Fibroblast of lung (primary cell): Measurements from ENCODE around the gene EPB42. TPM values are rescaled to one million over a fixed set of nuclear protein-coding genes. Genes with fewer than 3 reads are reported as not detected.

Source experiments
- DNase-seq, 2 donors: peaks; one replicate each; pipeline versions ENCODE4 v3.0.0 to v3.0.0-alpha.2; 2010; ENCODE audit warnings: low read depth in 2 of 2
- H2AFZ ChIP-seq: 2 replicates; pipeline ENCODE4 v1.5.1; 2012; ENCODE audit warnings: low read length, control low read depth, inconsistent platforms
- H3K27ac ChIP-seq: 2 replicates; pipeline ENCODE4 v1.5.1; 2011; ENCODE audit warnings: low read length, control low read depth; ENCODE audit not compliant: insufficient read depth
- H3K27me3 ChIP-seq: 2 replicates; pipeline ENCODE4 v1.5.1; 2011; ENCODE audit warnings: mild to moderate bottlenecking, low read length; ENCODE audit not compliant: control insufficient read depth, insufficient read depth
- H3K36me3 ChIP-seq: 2 replicates; pipeline ENCODE4 v1.5.1; 2011; ENCODE audit warnings: low read length; ENCODE audit not compliant: control insufficient read depth, insufficient read depth
- H3K4me1 ChIP-seq: 2 replicates; pipeline ENCODE4 v1.5.1; 2011; ENCODE audit warnings: low read length; ENCODE audit not compliant: control insufficient read depth, insufficient read depth; ENCODE audit errors: extremely low read depth
- H3K4me2 ChIP-seq: 2 replicates; pipeline ENCODE4 v1.5.1; 2011; ENCODE audit warnings: low read length, control low read depth; ENCODE audit not compliant: insufficient read depth; ENCODE audit errors: extremely low read depth
- H3K4me3 ChIP-seq, 4 experiments: fragments of 200-600 bp in 1 of 4; sonication (generic) in 1 of 4; replicated peaks in 1 of 4; 2 replicates each; pipeline ENCODE4 v1.5.1; 2011 to 2016; ENCODE audit warnings: low read length in 4 of 4, low read depth in 3 of 4, mild to moderate bottlenecking in 3 of 4, control low read depth in 2 of 4, inconsistent platforms in 1 of 4, mixed read lengths in 1 of 4; ENCODE audit not compliant: insufficient read depth in 1 of 4; ENCODE audit errors: control extremely low read depth in 1 of 4
- H3K79me2 ChIP-seq: 2 replicates; pipeline ENCODE4 v1.5.1; 2012; ENCODE audit warnings: mild to moderate bottlenecking, low read length, inconsistent platforms; ENCODE audit not compliant: control insufficient read depth, insufficient read depth
- H3K9ac ChIP-seq: 2 replicates; pipeline ENCODE4 v1.5.1; 2011; ENCODE audit warnings: mild to moderate bottlenecking, low read length, control low read depth; ENCODE audit not compliant: insufficient read depth
- H3K9me3 ChIP-seq: 2 replicates; pipeline ENCODE4 v1.5.1; 2012; ENCODE audit warnings: low read depth, low read length; ENCODE audit not compliant: control insufficient read depth, insufficient read depth
- H4K20me1 ChIP-seq: 2 replicates; pipeline ENCODE4 v1.5.1; 2011; ENCODE audit warnings: low read length; ENCODE audit not compliant: control insufficient read depth, insufficient read depth; ENCODE audit errors: extremely low read depth
- CTCF ChIP-seq, 2 donors: IDR thresholded peaks in 1 of 2; conservative IDR thresholded peaks in 1 of 2; 1 replicate in 1 of 2; 2 replicates in 1 of 2; pipeline ENCODE4 v1.5.1; 2011 to 2012; ENCODE audit warnings: low read length in 2 of 2, control low read depth in 1 of 2, inconsistent platforms in 1 of 2, low read depth in 1 of 2, mild to moderate bottlenecking in 1 of 2
- EZH2 ChIP-seq: IDR thresholded peaks from 2 replicates; pipeline ENCODE4 v1.5.1; 2012; ENCODE audit warnings: low read length, control low read depth, mild to moderate bottlenecking; ENCODE audit errors: missing control alignments
- polyA plus RNA-seq, 2 donors: library from polyadenylated mRNA; depleted of rRNA in 1 of 2; stranded (reverse) in 1 of 2; unstranded in 1 of 2; fragments of >200 nt; gene quantifications; 2 replicates each; pipeline ENCODE4 v1.2.1, GENCODE V29; 2011 to 2012; ENCODE audit warnings: missing spikeins in 1 of 2
- total RNA-seq: library from RNA; depleted of rRNA; stranded (reverse); fragments of >200 nt; gene quantifications from 2 replicates; pipeline ENCODE4 v1.2.1, GENCODE V29; 2014

The EPB42 gene
- total and polyA plus RNA-seq, 2 donors (not counting 1 experiment from before 2014, with no cell fraction given): not detected

GRCh38 chr15:43196760-43197548, 23.9 kb downstream of the EPB42 start:
- no peaks in the 10 kb centered on the region for H3K27me3 ChIP-seq
- H3K27ac ChIP-seq: no peak overlapping the region
- H3K4me3 ChIP-seq: no peak overlapping the region
- H3K9me3 ChIP-seq: no peaks in the 10 kb centered on the region
- H3K4me1 ChIP-seq: peaks cover 2% of the 10 kb centered on the region
- H3K36me3 ChIP-seq: peaks cover 8% of the 10 kb centered on the region
- no peak for DNase-seq
- H3K4me2 ChIP-seq: no peak overlapping the region
- H3K9ac ChIP-seq: no peak overlapping the region
- no peaks in the 10 kb centered on the region for H4K20me1 ChIP-seq
- TF ChIP-seq CTCF (conservative IDR thresholded peaks at IDR 0.05 in 1 of 2, IDR thresholded peaks at IDR 0.05 in 1 of 2; ENCODE audit: low read depth in 1 of 2, low read length in 2 of 2) (no peak), EZH2 (no peak)
- H2AFZ ChIP-seq: no peak overlapping the region
- H3K79me2 ChIP-seq: no peaks in the 10 kb centered on the region

GRCh38 chr15:43194795-43195194, 26.0 kb downstream of the EPB42 start:
- Histone ChIP-seq H3K27ac (no peak overlapping the region), H4K20me1 (no peaks in the 10 kb centered on the region), H3K36me3 (peaks cover 16% of the 10 kb centered on the region), H3K27me3 (no peaks in the 10 kb centered on the region), H3K4me3 (no peak overlapping the region), H3K9ac (no peak overlapping the region), H2AFZ (no peak overlapping the region), H3K4me2 (no peak overlapping the region), H3K9me3 (no peaks in the 10 kb centered on the region), H3K4me1 (peaks cover 2% of the 10 kb centered on the region), H3K79me2 (no peaks in the 10 kb centered on the region)
- DNase-seq: no peak
- no peak for TF ChIP-seq CTCF (conservative IDR thresholded peaks at IDR 0.05 in 1 of 2, IDR thresholded peaks at IDR 0.05 in 1 of 2; ENCODE audit: low read depth in 1 of 2, low read length in 2 of 2)

GRCh38 chr15:43193710-43194109, 27.1 kb downstream of the EPB42 start:
- no peak overlapping the region for H3K4me3 ChIP-seq
- H3K4me1 ChIP-seq: peaks cover 2% of the 10 kb centered on the region
- H3K36me3 ChIP-seq: peaks cover 21% of the 10 kb centered on the region
- H3K27ac ChIP-seq: no peak overlapping the region
- no peak overlapping the region for H2AFZ ChIP-seq
- H3K4me2 ChIP-seq: no peak overlapping the region
- H4K20me1 ChIP-seq: no peaks in the 10 kb centered on the region
- H3K27me3 ChIP-seq: no peaks in the 10 kb centered on the region
- no peaks in the 10 kb centered on the region for H3K79me2 ChIP-seq
- no peak overlapping the region for H3K9ac ChIP-seq
- no peak for TF ChIP-seq EZH2
- no peak for TF ChIP-seq CTCF (conservative IDR thresholded peaks at IDR 0.05 in 1 of 2, IDR thresholded peaks at IDR 0.05 in 1 of 2; ENCODE audit: low read depth in 1 of 2, low read length in 2 of 2)
- DNase-seq: no peak
- no peaks in the 10 kb centered on the region for H3K9me3 ChIP-seq
